ENCODE results near the gene IL12RB1. TPM values are rescaled to one million over a fixed set of nuclear protein-coding genes. Genes with fewer than 3 reads are reported as not detected.
A peak's percentile ranks its signal among the peaks of the same experiment; 100 is the strongest.

Gene IL12RB1
- total and polyA plus RNA-seq, 10 of the 15 experiments (the other 5 are each of a cell fraction or from before 2014, with no cell fraction given): 2.8 to 29.9 (median 17.6) TPM

DNA sequence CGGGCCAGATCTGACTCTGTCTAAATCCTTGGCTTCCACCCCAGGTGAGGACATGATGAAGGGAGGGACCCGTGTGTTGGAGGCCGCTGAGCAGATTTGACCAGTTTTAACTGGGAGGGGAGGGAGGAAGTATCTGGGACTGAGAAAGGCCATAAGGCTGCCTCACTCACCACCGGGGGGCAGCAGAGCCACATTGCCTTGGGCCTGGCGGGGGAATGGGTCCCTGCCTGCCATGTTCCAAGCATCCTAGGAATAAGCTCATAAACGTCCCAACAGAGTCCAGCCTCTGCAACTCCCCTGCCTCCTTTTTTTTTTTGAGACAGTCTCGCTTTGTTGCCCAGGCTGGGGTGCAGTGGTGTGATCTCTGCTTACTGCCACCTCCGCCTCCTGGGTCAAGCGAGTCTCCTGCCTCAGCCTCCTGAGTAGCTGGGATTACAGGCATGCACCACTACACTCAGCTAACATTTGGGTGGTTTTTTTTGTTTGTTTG is 26.3 kb upstream of the IL12RB1 start (continued):
- TF ChIP-seq YY1 (IDR thresholded peaks at IDR 0.05; ENCODE audit: low read depth, low read length) (peak; percentile 85), JUNB (IDR thresholded peaks at IDR 0.05) (no peak), ZSCAN29 (IDR thresholded peaks at IDR 0.05) (no peak)

DNA sequence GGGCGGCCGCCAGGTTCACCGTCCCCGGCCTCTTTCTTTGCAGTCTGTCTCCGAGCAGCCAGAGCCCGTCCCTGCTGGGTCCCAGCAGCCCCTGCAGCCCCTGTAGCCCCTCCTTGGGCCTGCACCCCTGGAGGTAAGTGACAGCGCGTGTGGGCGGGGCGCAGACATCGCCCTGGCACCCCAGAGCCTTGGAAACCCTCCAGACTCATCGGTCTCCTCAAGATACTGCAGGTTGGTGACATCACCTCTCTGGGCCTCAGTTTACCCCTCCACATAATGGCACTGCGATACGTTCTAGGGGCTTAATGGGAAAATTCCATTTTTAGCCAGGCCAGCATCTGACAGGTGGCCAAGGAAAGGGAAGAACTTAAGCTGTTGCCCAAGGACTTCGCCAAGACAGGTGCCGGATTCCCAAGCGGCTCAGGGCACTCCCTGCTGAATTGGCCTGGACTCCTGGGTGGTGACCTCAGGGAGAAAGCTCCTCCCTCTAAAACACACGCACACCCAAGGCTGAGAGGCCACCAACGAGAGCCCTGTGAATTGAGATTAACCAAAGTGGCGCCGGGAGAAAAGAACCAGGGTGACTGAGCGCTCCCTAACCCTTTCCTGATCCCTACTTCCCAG is 24.0 kb upstream of the IL12RB1 start:
- RAD21 ChIA-PET (ENCODE audit: unreplicated experiment): interaction anchor here (1.1 to 3.2 kb wide), 6 partner anchors 16 to 141 kb away, joined by 3 to 14 read pairs (median 4); partner anchors contain the start of gene PIK3R2
- H3K79me2 ChIP-seq (ENCODE audit: control insufficient read depth, insufficient read depth, low read length): peaks cover 1% of the 10 kb centered on the region
- peak overlapping the region; percentile 94 for H3K4me2 ChIP-seq (ENCODE audit: control insufficient read depth, insufficient read depth)
- POLR2A ChIA-PET: interaction anchor here (0.5 to 4.3 kb wide), 5 partner anchors 11 to 93 kb away, joined by 3 to 16 read pairs (median 5); partner anchors contain the start of genes IL12RB1 and RAB3A
- H3K27ac ChIP-seq (ENCODE audit: control insufficient read depth, insufficient read depth): peak overlapping the region; percentile 48
- SMC1A ChIA-PET (ENCODE audit: uncharacterized antibody, unreplicated experiment): interaction anchor here (1.0 to 3.1 kb wide), 10 partner anchors 11 to 95 kb away, joined by 3 to 12 read pairs (median 4); partner anchors contain the start of genes MAST3 and MPV17L2
- peak overlapping the region; percentile 83 for H3K4me3 ChIP-seq
- CTCF ChIA-PET: interaction anchor here (0.6 to 6.3 kb wide), 15 partner anchors 8 to 144 kb away, joined by 3 to 48 read pairs (median 4); partner anchors contain the start of genes IL12RB1, MAST3 and PIK3R2
- ATAC-seq: no peak
- H4K20me1 ChIP-seq (ENCODE audit: control insufficient read depth, insufficient read depth): no peaks in the 10 kb centered on the region
- WGBS (ENCODE audit: insufficient coverage, insufficient replicate concordance, low lambda C conversion rate, missing lambda C conversion rate): 42% methylated on average over 22 of the region's 22 CpGs
- FAIRE-seq: no peak
- intact Hi-C loops (cut with micrococcal nuclease; ENCODE audit: unreplicated experiment) (no loop called here), in situ Hi-C loops (cut with MboI) (no loop called here)
- no peaks in the 10 kb centered on the region for H3K27me3 ChIP-seq (replicated peaks in 1 of 2; ENCODE audit: control insufficient read depth in 2 of 2, insufficient read depth in 2 of 2, low read length in 1 of 2)
- TF ChIP-seq, protein P1, sequence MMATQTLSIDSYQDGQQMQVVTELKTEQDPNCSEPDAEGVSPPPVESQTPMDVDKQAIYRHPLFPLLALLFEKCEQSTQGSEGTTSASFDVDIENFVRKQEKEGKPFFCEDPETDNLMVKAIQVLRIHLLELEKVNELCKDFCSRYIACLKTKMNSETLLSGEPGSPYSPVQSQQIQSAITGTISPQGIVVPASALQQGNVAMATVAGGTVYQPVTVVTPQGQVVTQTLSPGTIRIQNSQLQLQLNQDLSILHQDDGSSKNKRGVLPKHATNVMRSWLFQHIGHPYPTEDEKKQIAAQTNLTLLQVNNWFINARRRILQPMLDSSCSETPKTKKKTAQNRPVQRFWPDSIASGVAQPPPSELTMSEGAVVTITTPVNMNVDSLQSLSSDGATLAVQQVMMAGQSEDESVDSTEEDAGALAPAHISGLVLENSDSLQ (IDR thresholded peaks at IDR 0.05): peak; percentile 20; the same call in 1 of the 2 replicates
- no peak for TF ChIP-seq TCF7 (IDR thresholded peaks at IDR 0.05; ENCODE audit: borderline replicate concordance)
- no TSS peak for BruUV-seq (replicated peaks)
- no peak overlapping the region for H2AFZ ChIP-seq (ENCODE audit: control insufficient read depth, low read depth, low read length)
- H3K36me3 ChIP-seq (ENCODE audit: control insufficient read depth in 2 of 2, insufficient read depth in 2 of 2, low read length in 1 of 2): peaks cover 3 to 21% of the 10 kb centered on the region in 2 experiments
- H3K9me3 ChIP-seq (replicated peaks; ENCODE audit: control insufficient read depth, insufficient read depth, low read length): no peaks in the 10 kb centered on the region
- H3K9ac ChIP-seq (ENCODE audit: control insufficient read depth, insufficient read depth, low read length): peak overlapping the region; percentile 58
- peaks cover 38% of the 10 kb centered on the region for H3K4me1 ChIP-seq (ENCODE audit: control insufficient read depth, insufficient read depth, low read length)
- no peak for DNase-seq (ENCODE audit: low read depth, low spot score)

Data from GM12878 (cell line).